DOHH2 (cell line): ENCODE data around the gene C3orf18.

Experiments used
- CTCF ChIP-seq: fragments of 200-600 bp; sonication (generic); IDR thresholded peaks from one replicate; pipeline ENCODE4 v1.5.1; 2014; ENCODE audit warnings: antibody characterized with exemption, mild to moderate bottlenecking, low read depth, low read length; ENCODE audit not compliant: poor library complexity, severe bottlenecking
- EZH2phosphoT487 ChIP-seq: fragments of 200-600 bp; sonication (generic); IDR thresholded peaks from 2 replicates; pipeline ENCODE4 v1.6.1; 2017; ENCODE audit warnings: borderline replicate concordance, mild to moderate bottlenecking, antibody characterized with exemption, low read length, moderate library complexity, mixed read lengths

GRCh38 chr3:50572158-50572557 lies 4.6 kb upstream of the C3orf18 start:
- TF ChIP-seq CTCF = peak; percentile 78
- TF ChIP-seq EZH2phosphoT487 = no peak
